NCI-H2029 (cell line): Measurements from ENCODE around the gene SLC7A9.
"Not testable (repeated sequence)": the region's sequence is repeated elsewhere in the genome, so short reads cannot be mapped to it uniquely, and the experiment has no call there.

Source experiments
- DNase-seq: peaks from one replicate; lab custom pipeline; 2025; lab: John Stamatoyannopoulos, UW

Gene SLC7A9

GRCh38 chr19:32885255-32885654 lies 15.7 kb upstream of the SLC7A9 start:
- not testable (repeated sequence) for DNase-seq

DNA sequence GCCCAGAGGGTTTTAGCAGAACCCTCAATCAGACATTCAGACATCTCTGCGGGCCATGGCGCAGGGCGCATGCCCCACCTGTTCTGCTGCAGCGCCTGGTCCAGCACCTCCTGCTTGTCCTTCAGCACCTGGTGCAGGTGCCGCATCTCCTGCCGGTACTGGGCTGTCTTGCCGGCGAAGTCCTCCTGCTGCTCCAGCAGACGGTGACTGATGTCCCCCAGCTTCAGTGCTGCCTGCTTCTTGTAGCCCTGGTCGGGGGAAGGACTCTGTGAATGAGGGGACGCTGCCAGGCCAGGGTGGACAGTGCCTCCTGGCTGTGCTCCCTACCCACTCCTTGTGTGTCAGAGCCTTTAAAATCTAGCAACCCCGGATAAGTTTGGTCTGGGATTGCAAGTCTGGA lies 12.2 kb upstream of the SLC7A9 start:
- DNase-seq = no peak

- DNase-seq = no peak
Measured at GRCh38 chr19:32880622-32881021, 11.1 kb upstream of the SLC7A9 start.

DNA sequence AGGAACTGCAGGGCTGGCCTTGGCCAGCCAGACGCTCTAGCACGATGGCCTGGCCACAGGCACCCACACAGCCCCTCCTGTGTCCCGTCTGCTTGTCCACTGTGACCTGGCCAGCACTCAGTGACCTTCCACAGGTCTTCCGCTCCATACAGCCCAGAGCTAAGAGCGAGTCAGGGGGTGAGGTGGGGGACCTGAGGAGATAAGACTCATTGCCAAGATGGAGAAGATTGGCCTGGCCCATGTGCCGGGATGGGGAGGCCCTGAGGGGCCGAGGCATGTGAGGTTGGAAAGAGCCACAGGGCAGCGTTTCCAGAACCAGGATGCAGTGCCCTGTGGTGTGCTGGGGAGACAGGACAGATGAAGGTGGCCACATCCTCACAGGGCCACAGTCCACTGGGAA lies 10.2 kb upstream of the SLC7A9 start:
- no peak for DNase-seq

DNA sequence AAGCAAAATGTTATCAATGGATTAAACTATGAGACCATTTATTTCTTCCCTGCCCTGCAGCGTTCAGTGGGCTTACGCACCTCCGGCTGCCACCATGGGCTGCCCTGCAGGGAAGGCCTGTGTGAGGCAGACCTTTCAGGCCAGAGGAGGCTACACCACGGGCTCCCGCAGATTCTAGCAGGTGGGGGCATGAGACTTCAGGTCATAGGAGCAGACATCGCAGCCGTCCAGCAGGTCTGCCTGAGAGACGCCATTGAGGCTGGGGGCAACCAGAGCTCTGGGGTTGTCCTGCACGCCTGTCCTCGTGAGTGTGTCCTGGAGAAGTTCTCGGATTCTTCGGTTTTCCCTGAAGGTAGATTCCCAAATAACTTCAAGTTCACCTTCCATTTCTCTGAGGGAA lies 9.4 kb upstream of the SLC7A9 start:
- DNase-seq = no peak

DNA sequence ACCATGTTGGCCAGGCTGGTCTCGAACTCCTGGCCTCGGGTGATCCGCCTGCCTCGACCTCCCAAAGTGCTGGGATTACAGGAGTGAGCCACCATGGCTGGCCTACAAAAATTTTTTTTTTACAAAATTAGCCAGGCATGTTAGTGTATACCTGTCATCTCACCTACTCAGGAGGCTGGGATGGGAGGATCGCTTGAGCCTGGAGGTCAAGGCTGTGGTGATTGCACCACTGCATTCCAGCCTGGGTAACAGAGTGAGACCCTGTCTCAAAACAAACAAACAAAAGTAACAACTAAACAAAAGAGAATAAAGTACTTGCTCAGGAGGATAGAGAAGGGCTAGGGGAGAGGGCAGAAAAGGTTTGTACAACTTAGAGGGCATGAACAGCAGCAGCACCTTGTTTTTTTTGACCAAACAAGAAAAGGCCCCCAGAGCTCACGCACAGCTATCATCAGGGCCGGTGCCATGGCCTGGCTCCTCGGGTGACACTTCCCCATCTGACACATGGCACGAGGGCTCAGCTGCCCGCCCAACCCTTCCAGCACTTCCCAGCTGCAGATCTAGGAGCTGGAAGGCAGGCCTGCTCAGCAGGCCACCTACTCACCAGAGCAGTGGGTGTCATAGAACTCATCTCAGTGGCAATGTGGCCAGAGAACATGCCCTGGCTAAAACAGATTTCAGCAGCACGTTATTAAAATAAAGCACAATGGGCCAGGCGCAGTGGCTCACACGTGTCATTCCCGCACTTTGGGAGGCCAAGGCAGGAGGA lies 8.6 kb upstream of the SLC7A9 start:
- DNase-seq = no peak

DNA sequence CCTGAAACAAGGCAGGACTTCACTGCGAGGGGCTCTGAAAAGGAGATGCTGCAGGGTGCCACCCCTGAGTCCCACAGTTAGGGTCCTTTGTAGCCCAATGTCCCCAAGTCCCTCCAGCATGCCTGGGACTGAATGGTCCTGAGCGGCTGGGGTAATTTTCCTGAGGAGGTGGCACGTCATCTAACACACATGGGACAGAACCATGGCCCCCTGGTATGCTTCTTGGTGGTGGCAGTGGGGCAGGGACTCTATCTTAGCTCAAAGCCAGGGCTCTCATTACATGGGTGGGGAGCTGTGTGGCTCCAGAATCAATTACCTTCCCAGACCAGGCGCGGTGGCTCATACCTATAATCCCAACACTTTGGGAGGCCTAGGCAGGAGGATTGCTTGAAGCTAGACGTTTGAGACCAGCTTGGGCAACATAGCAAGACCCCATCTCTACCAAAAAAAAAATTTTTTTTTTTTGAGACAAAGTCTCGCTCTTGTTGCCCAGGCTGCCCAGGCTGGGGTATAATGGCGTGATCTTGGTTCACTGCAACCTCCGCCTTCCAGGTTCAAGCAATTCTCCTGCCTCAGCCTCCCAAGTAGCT lies 7.9 kb upstream of the SLC7A9 start:
- no peak for DNase-seq

- no peak for DNase-seq
Measured at GRCh38 chr19:32876919-32877285, 7.3 kb upstream of the SLC7A9 start.

GRCh38 chr19:32876236-32876918 lies 6.8 kb upstream of the SLC7A9 start:
- DNase-seq = no peak

GRCh38 chr19:32875428-32875827 lies 5.9 kb upstream of the SLC7A9 start:
- DNase-seq = no peak

GRCh38 chr19:32874605-32875004 lies 5.0 kb upstream of the SLC7A9 start:
- DNase-seq = no peak

GRCh38 chr19:32873247-32873959 lies 3.8 kb upstream of the SLC7A9 start:
- no peak for DNase-seq

- DNase-seq = no peak
Measured at GRCh38 chr19:32872391-32872790, 2.8 kb upstream of the SLC7A9 start.

DNA sequence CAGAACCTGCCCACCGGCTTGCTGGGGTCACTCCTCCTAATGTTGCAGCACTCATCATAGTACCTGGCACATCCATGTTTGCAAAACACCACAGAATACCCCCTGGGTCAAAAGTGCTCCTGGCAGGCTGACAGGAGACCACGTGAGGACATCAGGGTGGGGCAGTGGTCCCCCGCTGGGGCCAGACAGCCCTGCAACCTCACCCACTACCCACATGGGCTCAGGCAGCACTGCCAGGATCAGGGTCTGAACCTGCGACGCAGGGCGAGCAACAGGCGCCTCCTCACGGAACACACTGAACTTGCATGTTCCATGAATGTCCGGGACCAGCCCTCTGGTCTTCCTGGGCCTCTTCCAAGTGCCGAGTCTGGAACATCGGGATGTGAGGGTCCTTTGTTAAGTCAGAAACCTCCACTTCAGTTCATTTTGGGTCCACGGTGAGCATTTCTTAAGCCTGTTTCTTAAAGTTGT lies 1.4 kb upstream of the SLC7A9 start:
- no peak for DNase-seq

GRCh38 chr19:32869966-32870573 lies 503 bp upstream of the SLC7A9 start:
- DNase-seq = no peak

DNA sequence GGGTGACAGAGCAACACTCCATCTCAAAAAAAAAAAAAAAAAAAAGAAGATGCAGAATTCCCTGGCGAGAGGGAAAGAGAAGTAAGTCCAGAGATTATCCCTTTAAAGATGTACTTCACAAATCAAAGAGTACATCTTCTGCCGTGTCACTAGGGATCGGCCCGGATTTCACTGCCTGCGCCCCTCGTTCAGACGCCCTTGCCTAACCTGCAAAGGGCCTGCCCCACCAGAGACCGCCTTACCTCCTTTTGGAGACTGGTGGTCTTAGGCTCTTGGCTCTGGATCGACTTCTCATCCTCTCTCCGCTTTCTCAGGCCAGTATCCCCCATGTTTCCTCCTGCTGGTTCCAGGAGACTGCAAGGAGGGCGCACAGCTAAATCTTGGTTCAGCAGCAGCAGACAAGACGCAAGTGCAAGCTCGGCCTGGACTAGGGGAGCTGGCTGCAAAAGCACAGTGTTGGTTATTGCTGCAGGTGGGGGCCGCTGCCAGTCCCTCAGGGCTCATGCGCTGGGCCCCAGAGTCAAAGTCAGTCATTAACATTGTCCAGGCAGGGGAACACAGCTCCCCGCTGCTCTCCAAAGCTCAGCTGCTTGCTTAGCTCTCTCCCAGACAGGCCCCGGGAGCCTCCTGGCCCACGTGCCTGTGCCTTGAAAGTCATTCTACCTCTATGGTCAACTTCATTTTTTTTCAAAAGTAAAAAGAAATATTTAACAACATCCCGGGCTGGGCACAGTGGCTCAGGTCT lies 1.2 kb downstream of the SLC7A9 start:
- no peak for DNase-seq

DNA sequence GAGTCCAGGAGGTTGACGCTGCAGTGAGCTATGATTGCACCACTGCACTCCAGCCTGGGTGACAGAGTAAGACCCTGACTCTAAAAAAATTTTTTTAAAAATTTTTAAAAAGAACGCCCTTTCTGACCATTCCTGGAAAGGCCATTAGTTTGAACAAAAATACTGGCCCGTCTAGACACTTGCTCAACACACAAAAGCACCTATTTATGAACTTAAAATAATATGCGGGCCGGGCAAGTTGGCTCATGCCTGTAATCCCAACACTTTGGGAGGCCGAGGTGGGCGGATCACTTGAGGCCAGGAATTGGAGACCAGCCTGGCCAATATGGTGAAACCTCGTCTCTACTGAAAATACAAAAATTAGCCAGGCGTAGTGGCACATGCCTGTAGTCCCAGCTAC lies 2.1 kb downstream of the SLC7A9 start:
- DNase-seq = not testable (repeated sequence)

DNA sequence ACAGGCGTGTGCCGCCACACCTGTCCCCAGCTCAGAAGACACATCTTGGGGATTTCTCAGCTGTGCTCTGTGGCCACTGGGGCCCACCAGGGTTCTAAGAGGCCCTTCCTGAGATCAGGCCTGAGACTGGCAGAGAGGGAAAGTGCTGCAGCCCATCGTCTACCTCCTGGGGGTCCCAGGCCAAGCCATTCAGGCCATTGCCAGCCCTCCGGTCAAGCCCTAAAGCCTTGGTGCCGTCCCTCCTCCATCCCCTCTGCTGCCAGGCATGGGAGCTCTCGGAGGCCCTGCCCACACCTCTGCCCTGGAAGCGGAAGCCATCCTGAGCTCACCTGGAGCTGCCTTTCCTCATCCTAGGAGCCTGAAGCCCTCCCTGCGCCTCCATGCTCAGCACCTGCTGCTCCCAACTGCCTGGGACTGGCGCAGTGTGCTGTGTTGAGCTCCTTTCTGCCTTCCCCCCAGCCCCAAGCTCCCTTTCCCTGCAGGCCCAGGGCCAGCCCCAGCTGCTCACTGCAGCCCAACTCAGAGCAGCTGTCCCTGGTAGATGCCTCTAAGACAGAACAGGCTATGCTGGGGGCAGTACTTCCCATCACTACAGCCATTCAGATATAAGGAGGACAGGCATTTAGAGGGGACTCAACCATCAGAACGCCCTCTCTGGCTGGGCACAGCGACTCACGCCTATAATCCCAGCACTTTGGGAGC lies 2.9 kb downstream of the SLC7A9 start:
- no peak for DNase-seq

DNA sequence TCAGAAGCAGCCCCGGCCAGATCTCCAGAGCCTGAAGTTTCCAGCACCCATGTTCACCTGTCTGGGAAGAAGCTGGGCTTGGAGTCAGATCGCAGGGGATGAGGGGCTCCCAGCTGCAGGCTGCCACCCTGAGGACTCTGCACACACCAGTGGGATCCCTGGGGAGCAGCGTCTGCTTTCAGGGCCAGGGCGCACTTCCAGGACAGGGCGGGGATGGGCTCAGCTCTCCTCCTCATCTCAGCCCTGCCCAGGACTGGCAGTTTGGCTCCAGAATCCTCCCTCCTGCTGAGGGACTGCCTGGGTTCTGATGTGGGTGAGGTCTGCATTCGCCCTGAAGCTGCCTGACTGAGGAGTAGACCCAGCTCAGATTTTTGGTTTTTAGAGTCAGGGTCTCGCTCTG lies 3.5 kb downstream of the SLC7A9 start:
- DNase-seq = no peak

DNA sequence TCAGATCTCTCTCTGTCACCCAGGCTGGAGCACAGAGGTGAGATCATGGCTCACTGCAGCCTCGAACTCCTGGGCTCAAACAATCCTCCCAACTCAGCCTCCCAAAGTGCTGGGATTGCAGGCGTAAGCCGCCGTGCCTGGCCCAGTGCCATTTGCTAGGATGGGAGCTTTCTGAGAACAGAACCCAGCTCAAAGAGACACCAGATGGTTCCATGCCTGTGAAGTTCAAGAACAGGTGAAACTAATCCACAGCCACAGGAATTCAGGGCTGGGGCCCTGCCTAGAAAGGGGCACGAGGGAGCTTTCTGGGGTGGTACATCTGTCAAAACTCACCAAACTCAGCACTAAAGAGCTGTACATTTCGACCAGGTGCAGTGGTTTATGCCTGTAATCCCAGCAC lies 4.2 kb downstream of the SLC7A9 start:
- no peak for DNase-seq
